ENCODE results near the gene ACAT1.
"Not testable (repeated sequence)": the region's sequence is repeated elsewhere in the genome, so short reads cannot be mapped to it uniquely, and the experiment has no call there.

The ACAT1 gene

DNA sequence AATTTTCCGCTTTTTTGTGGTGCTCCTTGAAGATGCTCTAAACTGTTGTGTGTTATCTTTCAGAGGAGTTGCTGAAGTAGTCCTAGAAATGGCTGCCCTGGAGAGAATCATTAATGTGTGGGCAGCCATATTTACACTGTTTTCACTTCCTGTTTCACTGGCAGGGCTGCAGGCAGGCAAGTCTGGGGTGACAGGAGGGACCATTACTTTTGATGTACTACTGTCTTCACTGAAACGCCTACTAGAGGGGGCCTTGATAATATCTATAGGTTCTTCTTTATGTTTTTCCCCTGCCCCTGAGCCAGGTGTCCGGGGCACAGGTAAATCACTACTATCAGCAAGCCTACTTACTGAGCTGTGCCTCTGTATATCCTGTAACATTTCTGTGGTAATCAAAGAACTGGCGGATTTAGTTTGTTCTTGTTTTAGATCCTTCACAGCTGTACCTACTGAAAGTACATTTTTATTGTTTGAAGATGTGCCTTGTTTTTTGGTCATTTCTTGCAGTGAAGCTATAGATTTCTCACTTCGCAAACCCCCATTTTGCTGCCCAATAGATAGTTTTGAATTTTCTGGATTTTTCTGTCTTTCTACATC, 39.7 kb downstream of the ACAT1 start:
- ChIA-PET CTCF (interaction anchor here (0.8 kb wide), 1 partner anchor 161 kb away, joined by 5 read pairs; no protein-coding TSS in a partner anchor), POLR2A (no interaction called here)
- Histone ChIP-seq H3K27ac (ENCODE audit: extremely low read depth, low read depth, low read length) (no peak overlapping the region), H3K9me3 (ENCODE audit: control insufficient read depth, insufficient read depth, low read depth, low read length) (no peaks in the 10 kb centered on the region), H3K36me3 (ENCODE audit: control insufficient read depth in 2 of 2, insufficient read depth in 1 of 2, low read length in 2 of 2) (peaks cover 34 to 93% of the 10 kb centered on the region in 2 experiments), H3K4me3 (ENCODE audit: low read depth, low read length) (no peak overlapping the region), H3K4me1 (ENCODE audit: control insufficient read depth, insufficient read depth, low read length) (no peaks in the 10 kb centered on the region)
- TF ChIP-seq KLF8 (tag by site-specific recombination; IDR thresholded peaks at IDR 0.05) (no peak), ZNF629 (tag by site-specific recombination; IDR thresholded peaks at IDR 0.05) (no peak), ZNF555 (tag by site-specific recombination; conservative IDR thresholded peaks at IDR 0.05) (no peak), ZNF548 (tag by site-specific recombination; IDR thresholded peaks at IDR 0.05) (no peak), ZNF585B (tag by site-specific recombination; IDR thresholded peaks at IDR 0.05) (no peak), ZNF266 (tag by site-specific recombination; IDR thresholded peaks at IDR 0.05; ENCODE audit: low read depth) (no peak), ZNF146 (tag by site-specific recombination; IDR thresholded peaks at IDR 0.05) (no peak), ZNF426 (tag by site-specific recombination; IDR thresholded peaks at IDR 0.05) (no peak), ZNF341 (tag by site-specific recombination; IDR thresholded peaks at IDR 0.05; ENCODE audit: low read depth) (no peak), MEIS1 (CRISPR knock-in tag; IDR thresholded peaks at IDR 0.05; ENCODE audit: borderline replicate concordance) (no peak), ZNF529 (tag by site-specific recombination; IDR thresholded peaks at IDR 0.05; ENCODE audit: insufficient replicate concordance) (no peak), ZNF423 (tag by site-specific recombination; IDR thresholded peaks at IDR 0.05) (no peak), ZNF768 (tag by site-specific recombination; IDR thresholded peaks at IDR 0.05) (no peak), KLF10 (tag by site-specific recombination; IDR thresholded peaks at IDR 0.05) (no peak), ZNF843 (tag by site-specific recombination; IDR thresholded peaks at IDR 0.05) (no peak)
- TF ChIP-seq, protein P1, sequence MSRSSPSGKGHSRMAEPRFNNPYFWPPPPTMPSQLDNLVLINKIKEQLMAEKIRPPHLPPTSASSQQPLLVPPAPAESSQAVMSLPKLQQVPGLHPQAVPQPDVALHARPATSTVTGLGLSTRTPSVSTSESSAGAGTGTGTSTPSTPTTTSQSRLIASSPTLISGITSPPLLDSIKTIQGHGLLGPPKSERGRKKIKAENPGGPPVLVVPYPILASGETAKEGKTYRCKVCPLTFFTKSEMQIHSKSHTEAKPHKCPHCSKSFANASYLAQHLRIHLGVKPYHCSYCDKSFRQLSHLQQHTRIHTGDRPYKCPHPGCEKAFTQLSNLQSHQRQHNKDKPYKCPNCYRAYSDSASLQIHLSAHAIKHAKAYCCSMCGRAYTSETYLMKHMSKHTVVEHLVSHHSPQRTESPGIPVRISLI (tag by site-specific recombination; IDR thresholded peaks at IDR 0.05): no peak
- TF ChIP-seq, protein P2, sequence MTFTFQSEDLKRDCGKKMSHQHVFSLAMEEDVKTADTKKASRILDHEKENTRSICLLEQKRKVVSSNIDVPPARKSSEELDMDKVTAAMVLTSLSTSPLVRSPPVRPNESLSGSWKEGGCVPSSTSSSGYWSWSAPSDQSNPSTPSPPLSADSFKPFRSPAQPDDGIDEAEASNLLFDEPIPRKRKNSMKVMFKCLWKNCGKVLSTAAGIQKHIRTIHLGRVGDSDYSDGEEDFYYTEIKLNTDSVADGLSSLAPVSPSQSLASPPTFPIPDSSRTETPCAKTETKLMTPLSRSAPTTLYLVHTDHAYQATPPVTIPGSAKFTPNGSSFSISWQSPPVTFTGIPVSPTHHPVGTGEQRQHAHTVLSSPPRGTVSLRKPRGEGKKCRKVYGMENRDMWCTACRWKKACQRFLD (tag by site-specific recombination; IDR thresholded peaks at IDR 0.05): no peak
- TF ChIP-seq, protein P3, sequence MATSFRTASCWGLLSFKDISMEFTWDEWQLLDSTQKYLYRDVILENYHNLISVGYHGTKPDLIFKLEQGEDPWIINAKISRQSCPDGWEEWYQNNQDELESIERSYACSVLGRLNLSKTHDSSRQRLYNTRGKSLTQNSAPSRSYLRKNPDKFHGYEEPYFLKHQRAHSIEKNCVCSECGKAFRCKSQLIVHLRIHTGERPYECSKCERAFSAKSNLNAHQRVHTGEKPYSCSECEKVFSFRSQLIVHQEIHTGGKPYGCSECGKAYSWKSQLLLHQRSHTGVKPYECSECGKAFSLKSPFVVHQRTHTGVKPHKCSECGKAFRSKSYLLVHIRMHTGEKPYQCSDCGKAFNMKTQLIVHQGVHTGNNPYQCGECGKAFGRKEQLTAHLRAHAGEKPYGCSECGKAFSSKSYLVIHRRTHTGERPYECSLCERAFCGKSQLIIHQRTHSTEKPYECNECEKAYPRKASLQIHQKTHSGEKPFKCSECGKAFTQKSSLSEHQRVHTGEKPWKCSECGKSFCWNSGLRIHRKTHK (tag by site-specific recombination; IDR thresholded peaks at IDR 0.05): no peak
- TF ChIP-seq, protein P4, sequence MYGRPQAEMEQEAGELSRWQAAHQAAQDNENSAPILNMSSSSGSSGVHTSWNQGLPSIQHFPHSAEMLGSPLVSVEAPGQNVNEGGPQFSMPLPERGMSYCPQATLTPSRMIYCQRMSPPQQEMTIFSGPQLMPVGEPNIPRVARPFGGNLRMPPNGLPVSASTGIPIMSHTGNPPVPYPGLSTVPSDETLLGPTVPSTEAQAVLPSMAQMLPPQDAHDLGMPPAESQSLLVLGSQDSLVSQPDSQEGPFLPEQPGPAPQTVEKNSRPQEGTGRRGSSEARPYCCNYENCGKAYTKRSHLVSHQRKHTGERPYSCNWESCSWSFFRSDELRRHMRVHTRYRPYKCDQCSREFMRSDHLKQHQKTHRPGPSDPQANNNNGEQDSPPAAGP (tag by site-specific recombination; IDR thresholded peaks at IDR 0.05): no peak
- TF ChIP-seq, protein P5, sequence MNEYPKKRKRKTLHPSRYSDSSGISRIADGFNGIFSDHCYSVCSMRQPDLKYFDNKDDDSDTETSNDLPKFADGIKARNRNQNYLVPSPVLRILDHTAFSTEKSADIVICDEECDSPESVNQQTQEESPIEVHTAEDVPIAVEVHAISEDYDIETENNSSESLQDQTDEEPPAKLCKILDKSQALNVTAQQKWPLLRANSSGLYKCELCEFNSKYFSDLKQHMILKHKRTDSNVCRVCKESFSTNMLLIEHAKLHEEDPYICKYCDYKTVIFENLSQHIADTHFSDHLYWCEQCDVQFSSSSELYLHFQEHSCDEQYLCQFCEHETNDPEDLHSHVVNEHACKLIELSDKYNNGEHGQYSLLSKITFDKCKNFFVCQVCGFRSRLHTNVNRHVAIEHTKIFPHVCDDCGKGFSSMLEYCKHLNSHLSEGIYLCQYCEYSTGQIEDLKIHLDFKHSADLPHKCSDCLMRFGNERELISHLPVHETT (tag by site-specific recombination; IDR thresholded peaks at IDR 0.05): no peak

DNA sequence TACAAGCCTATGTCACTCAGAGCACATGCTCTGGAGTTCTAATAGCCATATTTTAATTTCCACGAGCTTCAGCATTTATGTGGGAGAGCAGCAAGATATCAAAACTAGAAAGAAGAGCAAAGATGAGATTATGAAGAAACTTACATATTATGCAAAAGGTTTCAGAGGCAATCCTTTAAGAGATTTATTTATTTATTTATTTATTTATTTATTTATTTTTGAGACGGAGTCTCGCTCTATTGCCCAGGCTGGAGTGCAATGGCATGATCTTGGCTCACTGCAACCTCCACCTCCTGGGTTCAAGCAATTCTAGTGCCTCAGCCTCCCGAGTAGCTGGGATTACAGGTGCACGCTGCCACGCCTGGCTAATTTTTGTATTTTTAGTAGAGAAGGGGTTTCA, 41.5 kb downstream of the ACAT1 start:
- CTCF ChIA-PET; H3K4me1 ChIP-seq (ENCODE audit: control insufficient read depth, insufficient read depth, low read length); H3K27ac ChIP-seq (ENCODE audit: extremely low read depth, low read depth, low read length); H3K9me3 ChIP-seq (ENCODE audit: control insufficient read depth, insufficient read depth, low read depth, low read length); H3K4me3 ChIP-seq (ENCODE audit: low read depth, low read length); POLR2A ChIA-PET: not testable (repeated sequence)
- peaks cover 38 to 90% of the 10 kb centered on the region in 2 experiments for H3K36me3 ChIP-seq (ENCODE audit: control insufficient read depth in 2 of 2, insufficient read depth in 1 of 2, low read length in 2 of 2)
- TF ChIP-seq, protein P6, sequence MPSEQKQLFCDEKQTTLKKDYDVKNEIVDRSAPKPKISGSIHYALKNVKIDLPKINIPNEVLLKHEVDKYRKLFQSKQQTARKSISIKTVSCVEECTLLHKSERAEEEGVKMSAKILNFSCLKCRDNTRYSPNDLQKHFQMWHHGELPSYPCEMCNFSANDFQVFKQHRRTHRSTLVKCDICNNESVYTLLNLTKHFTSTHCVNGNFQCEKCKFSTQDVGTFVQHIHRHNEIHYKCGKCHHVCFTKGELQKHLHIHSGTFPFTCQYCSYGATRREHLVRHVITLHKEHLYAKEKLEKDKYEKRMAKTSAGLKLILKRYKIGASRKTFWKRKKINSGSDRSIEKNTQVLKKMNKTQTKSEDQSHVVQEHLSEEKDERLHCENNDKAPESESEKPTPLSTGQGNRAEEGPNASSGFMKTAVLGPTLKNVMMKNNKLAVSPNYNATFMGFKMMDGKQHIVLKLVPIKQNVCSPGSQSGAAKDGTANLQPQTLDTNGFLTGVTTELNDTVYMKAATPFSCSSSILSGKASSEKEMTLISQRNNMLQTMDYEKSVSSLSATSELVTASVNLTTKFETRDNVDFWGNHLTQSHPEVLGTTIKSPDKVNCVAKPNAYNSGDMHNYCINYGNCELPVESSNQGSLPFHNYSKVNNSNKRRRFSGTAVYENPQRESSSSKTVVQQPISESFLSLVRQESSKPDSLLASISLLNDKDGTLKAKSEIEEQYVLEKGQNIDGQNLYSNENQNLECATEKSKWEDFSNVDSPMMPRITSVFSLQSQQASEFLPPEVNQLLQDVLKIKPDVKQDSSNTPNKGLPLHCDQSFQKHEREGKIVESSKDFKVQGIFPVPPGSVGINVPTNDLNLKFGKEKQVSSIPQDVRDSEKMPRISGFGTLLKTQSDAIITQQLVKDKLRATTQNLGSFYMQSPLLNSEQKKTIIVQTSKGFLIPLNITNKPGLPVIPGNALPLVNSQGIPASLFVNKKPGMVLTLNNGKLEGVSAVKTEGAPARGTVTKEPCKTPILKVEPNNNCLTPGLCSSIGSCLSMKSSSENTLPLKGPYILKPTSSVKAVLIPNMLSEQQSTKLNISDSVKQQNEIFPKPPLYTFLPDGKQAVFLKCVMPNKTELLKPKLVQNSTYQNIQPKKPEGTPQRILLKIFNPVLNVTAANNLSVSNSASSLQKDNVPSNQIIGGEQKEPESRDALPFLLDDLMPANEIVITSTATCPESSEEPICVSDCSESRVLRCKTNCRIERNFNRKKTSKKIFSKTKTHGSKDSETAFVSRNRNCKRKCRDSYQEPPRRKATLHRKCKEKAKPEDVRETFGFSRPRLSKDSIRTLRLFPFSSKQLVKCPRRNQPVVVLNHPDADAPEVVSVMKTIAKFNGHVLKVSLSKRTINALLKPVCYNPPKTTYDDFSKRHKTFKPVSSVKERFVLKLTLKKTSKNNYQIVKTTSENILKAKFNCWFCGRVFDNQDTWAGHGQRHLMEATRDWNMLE (tag by site-specific recombination; conservative IDR thresholded peaks at IDR 0.05; ENCODE audit: low read depth): peak; percentile 61
- 0 out of 2 replicates have a peak, but pooled peaks have one; percentile 34 for TF ChIP-seq ZBTB8A (tag by site-specific recombination; IDR thresholded peaks at IDR 0.05)
- TF ChIP-seq ZNF426 (tag by site-specific recombination; IDR thresholded peaks at IDR 0.05): peak; percentile 56
- 0 out of 2 replicates have a peak, but pooled peaks have one; percentile 25 for TF ChIP-seq ZNF433 (tag by site-specific recombination; IDR thresholded peaks at IDR 0.05; ENCODE audit: low read depth)
- peak; percentile 29; the same call in 1 of the 2 replicates for TF ChIP-seq ZNF623 (tag by site-specific recombination; IDR thresholded peaks at IDR 0.05)

Data from HEK293 (cell line).